HL-60/S4 treated with retinoic acid at 250 ng/mL for 4 days and 3 days (cell line): ENCODE measurements around the gene FOXA3.

Experiments used
- in situ Hi-C: fragments of 300-500 bp; cut with MboI; formaldehyde crosslinking; loops from 2 replicates; pipeline ENCODE4 v1.7.0; 2022; ENCODE audit warnings: low sequenced_read_pairs

Gene FOXA3

GRCh38 chr19:45917421-45918091 is 53.4 kb downstream of the FOXA3 start:
- in situ Hi-C loops = no loop called here

- in situ Hi-C loops = no loop called here
These were observed 54.6 kb downstream of the FOXA3 start for GRCh38 chr19:45918721-45919120.

GRCh38 chr19:45919678-45920077 is 55.6 kb downstream of the FOXA3 start:
- in situ Hi-C loops = no loop called here

GRCh38 chr19:45920458-45920857 is 56.3 kb downstream of the FOXA3 start:
- in situ Hi-C loops = no loop called here

DNA sequence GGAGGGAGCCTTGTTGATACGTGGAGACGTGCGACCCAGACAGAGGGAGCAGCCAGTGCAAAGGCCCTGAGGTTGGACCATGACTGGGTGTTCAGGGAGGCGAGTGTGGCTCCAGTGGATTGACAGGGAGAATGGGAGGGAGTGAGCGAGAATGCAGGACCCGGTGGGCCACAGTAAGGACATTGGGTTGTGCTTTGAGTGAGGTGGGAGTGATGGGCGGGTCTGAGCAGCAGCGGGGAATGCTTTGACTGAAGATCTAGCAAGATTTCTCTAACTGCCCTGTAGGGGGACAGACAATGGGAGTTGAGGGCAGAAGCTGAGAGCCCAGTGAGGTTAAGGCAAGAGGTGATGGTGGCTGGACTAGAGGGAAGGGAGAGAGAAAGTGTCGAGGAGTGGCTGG is 58.2 kb downstream of the FOXA3 start:
- in situ Hi-C loops = no loop called here
